HepG2 (cell line): ENCODE measurements around the gene SPTBN4.

Source experiments
- CEBPB ChIP-seq: IDR thresholded peaks from 2 replicates; pipeline ENCODE4 v1.6.1; 2011; ENCODE audit warnings: low read depth, low read length, improper control_type of control experiment, borderline replicate concordance
- CTCF ChIP-seq: sonication (generic); formaldehyde crosslinking; IDR thresholded peaks from 2 replicates; pipeline ENCODE4 v1.5.0; 2020; ENCODE audit warnings: mild to moderate bottlenecking, missing genetic modification reagents, moderate library complexity
- FOXJ3 ChIP-seq: sonication (generic); formaldehyde crosslinking; IDR thresholded peaks from 2 replicates; pipeline ENCODE4 v1.4.0; 2020; ENCODE audit warnings: missing genetic modification reagents, mild to moderate bottlenecking, borderline replicate concordance
- FOXK2 ChIP-seq: fragments of 450-650 bp; IDR thresholded peaks from 2 replicates; pipeline ENCODE4 v1.6.1; 2016
- IRF2 ChIP-seq: IDR thresholded peaks from 2 replicates; pipeline ENCODE4 v1.6.1; 2018; ENCODE audit warnings: missing genetic modification reagents, missing compliant biosample characterization
- KMT2B ChIP-seq: IDR thresholded peaks from 2 replicates; pipeline ENCODE4 v1.6.1; 2016; ENCODE audit warnings: missing genetic modification reagents, missing compliant biosample characterization
- ZNF142 ChIP-seq: sonication (generic); formaldehyde crosslinking; IDR thresholded peaks from 2 replicates; pipeline ENCODE4 v1.4.0; 2020; ENCODE audit warnings: missing genetic modification reagents
- ZNF274 ChIP-seq: sonication (generic); formaldehyde crosslinking; IDR thresholded peaks from 2 replicates; pipeline ENCODE4 v1.5.1; 2020; ENCODE audit warnings: mild to moderate bottlenecking, missing genetic modification reagents
- ZNF530 ChIP-seq: sonication (generic); formaldehyde crosslinking; IDR thresholded peaks from 2 replicates; pipeline ENCODE4 v1.5.0; 2020; ENCODE audit warnings: low read depth, mild to moderate bottlenecking, missing genetic modification reagents
- TF ChIP-seq, protein P1 (sequence below), 2 experiments: IDR thresholded peaks; 2 replicates each; pipeline ENCODE4 v1.6.1; 2011 to 2012; ENCODE audit warnings: low read length in 2 of 2, borderline replicate concordance in 1 of 2, low read depth in 1 of 2, mild to moderate bottlenecking in 1 of 2, moderate library complexity in 1 of 2
- TF ChIP-seq, protein P2 (sequence below): sonication (generic); formaldehyde crosslinking; IDR thresholded peaks from 2 replicates; pipeline ENCODE4 v1.8.1; 2022; ENCODE audit warnings: low read depth, mild to moderate bottlenecking, missing genetic modification reagents

DNA sequence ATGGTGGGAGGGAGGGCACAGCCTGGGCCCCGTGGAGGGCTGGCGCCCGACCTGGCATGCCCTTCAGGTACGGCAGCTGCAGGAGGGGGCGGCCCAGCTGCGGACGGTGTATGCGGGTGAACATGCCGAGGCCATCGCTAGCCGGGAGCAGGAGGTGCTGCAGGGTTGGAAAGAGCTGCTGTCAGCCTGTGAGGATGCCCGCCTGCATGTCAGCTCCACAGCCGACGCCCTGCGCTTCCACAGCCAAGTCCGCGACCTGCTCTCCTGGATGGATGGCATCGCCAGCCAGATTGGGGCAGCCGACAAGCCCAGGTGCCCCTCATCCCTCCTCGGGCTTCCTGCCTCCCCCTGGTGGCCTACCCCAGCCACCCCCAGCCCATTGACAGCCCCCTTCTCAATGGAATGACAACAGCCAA is 93.3 kb downstream of the SPTBN4 start:
- TF ChIP-seq FOXK2 (no peak), CTCF (CRISPR knock-in tag) (no peak), FOXJ3 (CRISPR knock-in tag) (no peak), CEBPB (no peak), IRF2 (no peak), ZNF530 (CRISPR knock-in tag) (no peak), KMT2B (CRISPR knock-in tag) (no peak), ZNF274 (CRISPR knock-in tag) (no peak), ZNF142 (CRISPR knock-in tag) (no peak)
- TF ChIP-seq, protein P1, sequence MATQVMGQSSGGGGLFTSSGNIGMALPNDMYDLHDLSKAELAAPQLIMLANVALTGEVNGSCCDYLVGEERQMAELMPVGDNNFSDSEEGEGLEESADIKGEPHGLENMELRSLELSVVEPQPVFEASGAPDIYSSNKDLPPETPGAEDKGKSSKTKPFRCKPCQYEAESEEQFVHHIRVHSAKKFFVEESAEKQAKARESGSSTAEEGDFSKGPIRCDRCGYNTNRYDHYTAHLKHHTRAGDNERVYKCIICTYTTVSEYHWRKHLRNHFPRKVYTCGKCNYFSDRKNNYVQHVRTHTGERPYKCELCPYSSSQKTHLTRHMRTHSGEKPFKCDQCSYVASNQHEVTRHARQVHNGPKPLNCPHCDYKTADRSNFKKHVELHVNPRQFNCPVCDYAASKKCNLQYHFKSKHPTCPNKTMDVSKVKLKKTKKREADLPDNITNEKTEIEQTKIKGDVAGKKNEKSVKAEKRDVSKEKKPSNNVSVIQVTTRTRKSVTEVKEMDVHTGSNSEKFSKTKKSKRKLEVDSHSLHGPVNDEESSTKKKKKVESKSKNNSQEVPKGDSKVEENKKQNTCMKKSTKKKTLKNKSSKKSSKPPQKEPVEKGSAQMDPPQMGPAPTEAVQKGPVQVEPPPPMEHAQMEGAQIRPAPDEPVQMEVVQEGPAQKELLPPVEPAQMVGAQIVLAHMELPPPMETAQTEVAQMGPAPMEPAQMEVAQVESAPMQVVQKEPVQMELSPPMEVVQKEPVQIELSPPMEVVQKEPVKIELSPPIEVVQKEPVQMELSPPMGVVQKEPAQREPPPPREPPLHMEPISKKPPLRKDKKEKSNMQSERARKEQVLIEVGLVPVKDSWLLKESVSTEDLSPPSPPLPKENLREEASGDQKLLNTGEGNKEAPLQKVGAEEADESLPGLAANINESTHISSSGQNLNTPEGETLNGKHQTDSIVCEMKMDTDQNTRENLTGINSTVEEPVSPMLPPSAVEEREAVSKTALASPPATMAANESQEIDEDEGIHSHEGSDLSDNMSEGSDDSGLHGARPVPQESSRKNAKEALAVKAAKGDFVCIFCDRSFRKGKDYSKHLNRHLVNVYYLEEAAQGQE (IDR thresholded peaks at IDR 0.05; ENCODE audit: borderline replicate concordance in 1 of 2, low read depth in 1 of 2, low read length in 2 of 2): no peak
- TF ChIP-seq, protein P2, sequence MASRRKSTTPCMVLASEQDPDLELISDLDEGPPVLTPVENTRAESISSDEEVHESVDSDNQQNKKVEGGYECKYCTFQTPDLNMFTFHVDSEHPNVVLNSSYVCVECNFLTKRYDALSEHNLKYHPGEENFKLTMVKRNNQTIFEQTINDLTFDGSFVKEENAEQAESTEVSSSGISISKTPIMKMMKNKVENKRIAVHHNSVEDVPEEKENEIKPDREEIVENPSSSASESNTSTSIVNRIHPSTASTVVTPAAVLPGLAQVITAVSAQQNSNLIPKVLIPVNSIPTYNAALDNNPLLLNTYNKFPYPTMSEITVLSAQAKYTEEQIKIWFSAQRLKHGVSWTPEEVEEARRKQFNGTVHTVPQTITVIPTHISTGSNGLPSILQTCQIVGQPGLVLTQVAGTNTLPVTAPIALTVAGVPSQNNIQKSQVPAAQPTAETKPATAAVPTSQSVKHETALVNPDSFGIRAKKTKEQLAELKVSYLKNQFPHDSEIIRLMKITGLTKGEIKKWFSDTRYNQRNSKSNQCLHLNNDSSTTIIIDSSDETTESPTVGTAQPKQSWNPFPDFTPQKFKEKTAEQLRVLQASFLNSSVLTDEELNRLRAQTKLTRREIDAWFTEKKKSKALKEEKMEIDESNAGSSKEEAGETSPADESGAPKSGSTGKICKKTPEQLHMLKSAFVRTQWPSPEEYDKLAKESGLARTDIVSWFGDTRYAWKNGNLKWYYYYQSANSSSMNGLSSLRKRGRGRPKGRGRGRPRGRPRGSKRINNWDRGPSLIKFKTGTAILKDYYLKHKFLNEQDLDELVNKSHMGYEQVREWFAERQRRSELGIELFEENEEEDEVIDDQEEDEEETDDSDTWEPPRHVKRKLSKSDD: no peak
